GM19468 (cell line): ENCODE measurements around the gene EVC.

Source experiments
- ATAC-seq: cut with Tn5 transposase; IDR thresholded peaks from one replicate; pipeline ENCODE4 v1.9.1; 2021; ENCODE audit warnings: mild to moderate bottlenecking, moderate library complexity, moderate number of reproducible peaks; ENCODE audit not compliant: unreplicated experiment; ENCODE audit errors: extremely low read depth

EVC gene

GRCh38 chr4:5730436-5730835 lies 19.4 kb downstream of the EVC start:
- no peak for ATAC-seq

GRCh38 chr4:5730993-5731990 lies 20.3 kb downstream of the EVC start:
- ATAC-seq, result no peak

- ATAC-seq, result no peak
These were observed 21.2 kb downstream of the EVC start for GRCh38 chr4:5732158-5732557.

- no peak for ATAC-seq
These were observed 23.9 kb downstream of the EVC start for GRCh38 chr4:5734853-5735252.

- ATAC-seq, result no peak
These were observed 24.5 kb downstream of the EVC start for GRCh38 chr4:5735463-5735862.

GRCh38 chr4:5738061-5738460 lies 27.1 kb downstream of the EVC start:
- ATAC-seq, result no peak

- ATAC-seq, result no peak
These were observed 31.4 kb downstream of the EVC start for GRCh38 chr4:5742388-5742787.

GRCh38 chr4:5742968-5743367 lies 32.0 kb downstream of the EVC start:
- no peak for ATAC-seq

- no peak for ATAC-seq
These were observed 35.2 kb downstream of the EVC start for GRCh38 chr4:5746250-5746649.

GRCh38 chr4:5746829-5747737 lies 36.1 kb downstream of the EVC start:
- ATAC-seq, result no peak

- no peak for ATAC-seq
These were observed 36.9 kb downstream of the EVC start for GRCh38 chr4:5747738-5748375.

GRCh38 chr4:5749568-5749967 lies 38.6 kb downstream of the EVC start:
- no peak for ATAC-seq

GRCh38 chr4:5750052-5750945 lies 39.3 kb downstream of the EVC start:
- no peak for ATAC-seq

- ATAC-seq, result no peak
These were observed 40.1 kb downstream of the EVC start for GRCh38 chr4:5750946-5751665.

GRCh38 chr4:5751666-5752375 lies 40.8 kb downstream of the EVC start:
- ATAC-seq, result no peak

- no peak for ATAC-seq
These were observed 41.6 kb downstream of the EVC start for GRCh38 chr4:5752376-5753184.

- ATAC-seq, result no peak
These were observed 42.4 kb downstream of the EVC start for GRCh38 chr4:5753366-5753765.
